Thyroid gland (tissue), 4 donors: ENCODE results near the gene GALK2. TPM values are rescaled to one million over a fixed set of nuclear protein-coding genes. Genes with fewer than 3 reads are reported as not detected.
A peak's percentile ranks its signal among the peaks of the same experiment; 100 is the strongest.

Source experiments
- DNase-seq, 2 donors: peaks; one replicate each; pipeline ENCODE4 v3.0.0-alpha.2; 2019
- H3K27ac ChIP-seq, 3 donors: fragments of 200-600 bp; sonication (generic); 1 replicate in 2 of 3; 2 replicates in 1 of 3; pipeline ENCODE4 v1.5.1; 2016 to 2019; ENCODE audit warnings: mild to moderate bottlenecking in 1 of 3, moderate library complexity in 1 of 3
- H3K27me3 ChIP-seq: fragments of 200-600 bp; sonication (generic); one replicate; pipeline ENCODE4 v1.5.1; 2019
- H3K36me3 ChIP-seq, 2 donors: fragments of 200-600 bp; sonication (generic); one replicate each; pipeline ENCODE4 v1.5.1; 2016 to 2019
- H3K4me1 ChIP-seq, 2 donors: fragments of 200-600 bp; sonication (generic); one replicate each; pipeline ENCODE4 v1.5.1; 2017 to 2019
- H3K4me3 ChIP-seq, 3 donors: fragments of 200-600 bp; sonication (generic); replicated peaks in 1 of 3; 1 replicate in 2 of 3; 2 replicates in 1 of 3; pipeline ENCODE4 v1.5.1; 2016; ENCODE audit warnings: mild to moderate bottlenecking in 1 of 3
- H3K9me3 ChIP-seq: fragments of 200-600 bp; sonication (generic); one replicate; pipeline ENCODE4 v1.5.1; 2017
- CTCF ChIP-seq, 6 experiments: fragments of 200-600 bp in 3 of 6; fragments of 450-650 bp in 3 of 6; sonication (generic) in 3 of 6; IDR thresholded peaks; one replicate each; pipeline ENCODE4 v1.5.1; 2016 to 2019; ENCODE audit warnings: antibody characterized with exemption in 6 of 6, mild to moderate bottlenecking in 2 of 6, inconsistent platforms in 1 of 6, moderate library complexity in 1 of 6
- POLR2A ChIP-seq, 2 donors: fragments of 450-650 bp; IDR thresholded peaks; one replicate each; pipeline ENCODE4 v1.6.1; 2017; ENCODE audit warnings: antibody characterized with exemption in 2 of 2, mild to moderate bottlenecking in 2 of 2, moderate library complexity in 1 of 2
- WGBS, 2 donors: methylation state at CpG; one replicate each; pipeline ENCODE4 v1.1.5; 2017; 5-methylcytosine and 5-hydroxymethylcytosine counted together
- intact Hi-C: fragments of 100-400 bp; cut with DNase I; formaldehyde crosslinking; loops from one replicate; pipeline ENCODE4 v1.15.1; 2023
- total RNA-seq, 4 donors: library from RNA; depleted of rRNA; stranded (reverse); fragments of >200 nt; gene quantifications; one replicate each; pipeline ENCODE4 v1.2.3, GENCODE V29; 2016

The GALK2 gene
- total RNA-seq, 4 donors from 2014 or later = 50.4 to 85.5 (median 67.8) TPM

DNA sequence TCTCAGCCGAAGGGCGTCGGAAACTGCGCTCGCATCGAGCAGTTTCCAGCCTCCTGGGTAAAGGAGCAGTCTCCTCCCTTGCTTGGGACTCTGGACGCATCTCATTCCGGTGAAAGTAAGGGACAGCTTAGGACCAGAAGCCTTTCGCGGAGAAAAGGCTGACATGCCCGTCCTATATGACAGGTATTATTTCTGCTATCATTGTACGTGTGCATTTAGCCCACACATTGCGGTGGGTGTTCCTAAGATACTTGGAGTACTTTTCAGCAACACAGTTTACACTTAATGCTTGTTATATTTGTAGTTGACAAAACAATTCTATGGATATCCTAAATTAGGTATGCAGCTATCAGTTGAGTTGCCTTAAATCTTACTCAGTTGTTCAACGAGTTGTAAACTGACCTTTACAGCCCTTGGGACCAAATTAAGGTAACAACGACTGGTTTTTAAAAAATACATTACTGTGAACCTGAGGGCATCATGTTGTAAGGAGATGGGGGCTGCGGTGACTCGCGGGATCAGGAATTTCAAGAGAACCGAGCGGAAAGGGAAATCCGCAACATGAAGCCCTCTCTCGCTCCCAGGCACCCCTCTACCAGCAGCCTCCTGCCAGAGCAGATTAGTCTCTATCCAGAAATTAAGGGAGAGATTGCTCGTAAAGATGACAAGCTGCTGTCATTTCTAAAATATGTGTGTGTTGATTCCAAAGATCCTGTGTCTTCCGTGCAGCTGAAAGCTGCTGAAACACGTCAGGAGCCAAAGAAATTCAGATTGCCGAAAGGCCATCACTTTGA is 14.0 kb upstream of the GALK2 start:
- H3K9me3 ChIP-seq = no peaks in the 10 kb centered on the region
- intact Hi-C loops = loop anchor here (10.0 kb wide), 1 partner anchor 101 kb away; no protein-coding TSS in a partner anchor
- peak; percentile 5 to 12 for DNase-seq
- peaks cover 14 to 16% of the 10 kb centered on the region in 2 donors for H3K4me1 ChIP-seq
- H3K27me3 ChIP-seq = no peaks in the 10 kb centered on the region
- H3K4me3 ChIP-seq = peak overlapping the region; percentile 41 to 84 (median 78)
- peak overlapping the region in 2 of 3 donors; percentile 46 to 56 for H3K27ac ChIP-seq
- no peaks in the 10 kb centered on the region for H3K36me3 ChIP-seq
- TF ChIP-seq CTCF (IDR thresholded peaks at IDR 0.05) (no peak), POLR2A (IDR thresholded peaks at IDR 0.05) (peak in 1 of 2 donors; percentile 33)
- WGBS, 2 donors = 1% methylated on average over 24 to 26 of the region's 26 CpGs

- no peaks in the 10 kb centered on the region for H3K9me3 ChIP-seq
- WGBS, 2 donors = 84 to 90% methylated on average over 1 of the region's 1 CpG
- H3K27me3 ChIP-seq = no peaks in the 10 kb centered on the region
- H3K4me1 ChIP-seq = no peaks in the 10 kb centered on the region
- DNase-seq = no peak
- H3K4me3 ChIP-seq = no peak overlapping the region
- TF ChIP-seq POLR2A (IDR thresholded peaks at IDR 0.05) = no peak
- TF ChIP-seq CTCF (IDR thresholded peaks at IDR 0.05) = no peak
- no peaks in the 10 kb centered on the region for H3K36me3 ChIP-seq
- H3K27ac ChIP-seq = no peak overlapping the region
- intact Hi-C loops = no loop called here
Measured at GRCh38 chr15:49163678-49164077, 6.4 kb upstream of the GALK2 start.

GRCh38 chr15:49164865-49165264 is 5.2 kb upstream of the GALK2 start:
- intact Hi-C loops = no loop called here
- H3K4me3 ChIP-seq = no peak overlapping the region
- H3K27ac ChIP-seq = no peak overlapping the region
- no peak for TF ChIP-seq CTCF (IDR thresholded peaks at IDR 0.05)
- TF ChIP-seq POLR2A (IDR thresholded peaks at IDR 0.05) = no peak
- no peak for DNase-seq
- H3K9me3 ChIP-seq = no peaks in the 10 kb centered on the region
- H3K27me3 ChIP-seq = no peaks in the 10 kb centered on the region
- peaks cover 0 to 4% of the 10 kb centered on the region in 2 donors for H3K4me1 ChIP-seq
- H3K36me3 ChIP-seq = no peaks in the 10 kb centered on the region

- 77 to 80% methylated on average over 3 of the region's 3 CpGs for WGBS, 2 donors
- H3K9me3 ChIP-seq = no peaks in the 10 kb centered on the region
- intact Hi-C loops = no loop called here
- peaks cover 4 to 6% of the 10 kb centered on the region in 2 donors for H3K4me1 ChIP-seq
- no peak overlapping the region for H3K27ac ChIP-seq
- no peak for DNase-seq
- no peak overlapping the region for H3K4me3 ChIP-seq
- H3K36me3 ChIP-seq = no peaks in the 10 kb centered on the region
- TF ChIP-seq CTCF (IDR thresholded peaks at IDR 0.05) (no peak), POLR2A (IDR thresholded peaks at IDR 0.05) (no peak)
- no peaks in the 10 kb centered on the region for H3K27me3 ChIP-seq
Measured at GRCh38 chr15:49168016-49168415, 2.0 kb upstream of the GALK2 start.

GRCh38 chr15:49171790-49172189 is 1.7 kb downstream of the GALK2 start:
- no peak overlapping the region for H3K27ac ChIP-seq
- H3K27me3 ChIP-seq = no peaks in the 10 kb centered on the region
- H3K36me3 ChIP-seq = no peaks in the 10 kb centered on the region
- peaks cover 4 to 6% of the 10 kb centered on the region in 2 donors for H3K4me1 ChIP-seq
- no peak for DNase-seq
- intact Hi-C loops = no loop called here
- no peak overlapping the region for H3K4me3 ChIP-seq
- 98 to 99% methylated on average over 12 of the region's 12 CpGs for WGBS, 2 donors
- H3K9me3 ChIP-seq = no peaks in the 10 kb centered on the region
- TF ChIP-seq POLR2A (IDR thresholded peaks at IDR 0.05) (no peak), CTCF (IDR thresholded peaks at IDR 0.05) (no peak)
